PC-9 (cell line): ENCODE results near the gene TMEM109.

ENCODE experiments used
- EZH2 ChIP-seq: fragments of 200-600 bp; sonication (generic); IDR thresholded peaks from 2 replicates; pipeline ENCODE4 v1.8.0; 2017; ENCODE audit warnings: antibody characterized with exemption, low read depth
- TF ChIP-seq, protein P1 (sequence below): fragments of 200-600 bp; sonication (generic); conservative IDR thresholded peaks from 2 replicates; pipeline ENCODE4 v1.6.1; 2017; ENCODE audit warnings: mixed run types, antibody characterized with exemption, mild to moderate bottlenecking, moderate library complexity

DNA sequence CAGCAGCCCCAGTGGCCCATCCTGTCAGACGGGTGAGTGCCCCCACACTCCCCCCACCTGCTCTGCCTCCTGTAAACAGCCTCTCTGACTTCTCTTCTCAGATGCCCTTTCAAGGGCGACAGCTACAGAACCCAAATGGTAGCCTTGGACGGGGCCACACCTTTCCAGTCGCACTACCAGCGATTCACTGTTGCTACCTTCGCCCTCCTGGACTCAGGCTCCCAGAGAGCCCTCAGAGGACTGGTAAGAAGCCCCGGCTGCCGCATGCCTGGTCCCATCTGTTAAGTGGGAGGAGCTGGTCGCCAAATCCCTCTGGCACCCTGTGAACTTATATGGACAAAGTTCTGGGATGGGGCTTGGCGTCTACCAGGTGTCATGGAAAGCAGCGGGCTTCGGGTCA lies 40.4 kb upstream of the TMEM109 start:
- TF ChIP-seq, protein P1, sequence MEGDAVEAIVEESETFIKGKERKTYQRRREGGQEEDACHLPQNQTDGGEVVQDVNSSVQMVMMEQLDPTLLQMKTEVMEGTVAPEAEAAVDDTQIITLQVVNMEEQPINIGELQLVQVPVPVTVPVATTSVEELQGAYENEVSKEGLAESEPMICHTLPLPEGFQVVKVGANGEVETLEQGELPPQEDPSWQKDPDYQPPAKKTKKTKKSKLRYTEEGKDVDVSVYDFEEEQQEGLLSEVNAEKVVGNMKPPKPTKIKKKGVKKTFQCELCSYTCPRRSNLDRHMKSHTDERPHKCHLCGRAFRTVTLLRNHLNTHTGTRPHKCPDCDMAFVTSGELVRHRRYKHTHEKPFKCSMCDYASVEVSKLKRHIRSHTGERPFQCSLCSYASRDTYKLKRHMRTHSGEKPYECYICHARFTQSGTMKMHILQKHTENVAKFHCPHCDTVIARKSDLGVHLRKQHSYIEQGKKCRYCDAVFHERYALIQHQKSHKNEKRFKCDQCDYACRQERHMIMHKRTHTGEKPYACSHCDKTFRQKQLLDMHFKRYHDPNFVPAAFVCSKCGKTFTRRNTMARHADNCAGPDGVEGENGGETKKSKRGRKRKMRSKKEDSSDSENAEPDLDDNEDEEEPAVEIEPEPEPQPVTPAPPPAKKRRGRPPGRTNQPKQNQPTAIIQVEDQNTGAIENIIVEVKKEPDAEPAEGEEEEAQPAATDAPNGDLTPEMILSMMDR: no peak
- TF ChIP-seq EZH2: no peak
